IPS DF 4.7 (cell line): ENCODE measurements around the gene MYH13.

Experiments used
- DNase-seq: peaks from one replicate; pipeline ENCODE4 v3.0.0-alpha.2; 2013; ENCODE audit warnings: low spot score; ENCODE audit errors: extremely low read depth

MYH13 gene

GRCh38 chr17:10251212-10251948 is 121.4 kb downstream of the MYH13 start:
- no peak for DNase-seq
